PC-3 (cell line): ENCODE data around the gene DSCAM. TPM values are rescaled to one million over a fixed set of nuclear protein-coding genes. Genes with fewer than 3 reads are reported as not detected.

Experiments
- ATAC-seq: fragments of 200-7000 bp; cut with Tn5 transposase; 2 replicates; pipeline ENCODE4 v1.9.1; 2020; ENCODE audit warnings: mild to moderate bottlenecking, moderate library complexity
- BruUV-seq: library from RNA; stranded (reverse); fragments of 400-500 nt; replicated peaks from 2 replicates; lab custom pipeline; 2021; lab: Mats Ljungman, UMichigan
- CTCF ChIA-PET: fragments of 300-600 bp; sonication (Branson Sonifier 250); formaldehyde crosslinking; loops from one replicate; lab custom pipeline; 2022; ENCODE audit warnings: antibody characterized with exemption; lab: Charles Lee
- POLR2A ChIA-PET: fragments of 300-600 bp; sonication (Branson Sonifier 250); formaldehyde crosslinking; loops from one replicate; lab custom pipeline; 2022; ENCODE audit warnings: antibody characterized with exemption; ENCODE audit not compliant: unreplicated experiment; lab: Charles Lee
- DNase-seq: peaks from one replicate; pipeline ENCODE4 v3.0.0-alpha.2; 2015
- H2AFZ ChIP-seq: fragments of 300-600 bp; sonication (generic); 2 replicates; pipeline ENCODE4 v1.6.0; 2016; ENCODE audit warnings: antibody characterized with exemption, low read length
- H3F3A ChIP-seq: fragments of 300-600 bp; sonication (generic); one replicate; pipeline ENCODE4 v1.6.0; 2017; ENCODE audit warnings: antibody characterized with exemption, low read length, control low read depth, mild to moderate bottlenecking; ENCODE audit not compliant: unreplicated experiment
- H3K27ac ChIP-seq: fragments of 300-600 bp; sonication (generic); 2 replicates; pipeline ENCODE4 v1.5.1; 2016; ENCODE audit warnings: mild to moderate bottlenecking, low read length
- H3K27me3 ChIP-seq: fragments of 300-600 bp; sonication (generic); 2 replicates; pipeline ENCODE4 v1.6.1; 2016; ENCODE audit warnings: low read length, mixed read lengths
- H3K36me3 ChIP-seq: fragments of 300-600 bp; sonication (generic); 2 replicates; pipeline ENCODE4 v1.6.1; 2016; ENCODE audit warnings: low read depth, mixed run types, low read length, mixed read lengths
- H3K4me1 ChIP-seq: fragments of 300-600 bp; sonication (generic); 2 replicates; pipeline ENCODE4 v1.5.1; 2016; ENCODE audit warnings: low read length; ENCODE audit not compliant: insufficient read depth
- H3K4me2 ChIP-seq: fragments of 300-600 bp; sonication (generic); 2 replicates; pipeline ENCODE4 v1.6.0; 2016; ENCODE audit warnings: low read length
- H3K4me3 ChIP-seq: fragments of 300-600 bp; sonication (generic); 2 replicates; pipeline ENCODE4 v1.5.1; 2016; ENCODE audit warnings: mild to moderate bottlenecking, low read length, mixed read lengths
- H3K79me2 ChIP-seq: fragments of 300-600 bp; sonication (generic); 2 replicates; pipeline ENCODE4 v1.6.1; 2017; ENCODE audit warnings: low read length, mixed read lengths
- H3K9ac ChIP-seq: fragments of 300-600 bp; sonication (generic); 2 replicates; pipeline ENCODE4 v1.6.0; 2016; ENCODE audit warnings: mild to moderate bottlenecking, low read length
- H3K9me2 ChIP-seq: fragments of 300-600 bp; sonication (generic); replicated peaks from 2 replicates; pipeline ENCODE4 v1.6.1; 2016; ENCODE audit warnings: mixed run types, low read length, mixed read lengths
- H3K9me3 ChIP-seq: fragments of 300-600 bp; sonication (generic); 2 replicates; pipeline ENCODE4 v1.6.1; 2016; ENCODE audit warnings: low read length, mixed read lengths
- H4K20me1 ChIP-seq: fragments of 300-600 bp; sonication (generic); 2 replicates; pipeline ENCODE4 v1.6.1; 2016; ENCODE audit warnings: low read length, mixed read lengths
- CTCF ChIP-seq: fragments of 300-600 bp; sonication (generic); conservative IDR thresholded peaks from 2 replicates; pipeline ENCODE4 v1.5.1; 2017; ENCODE audit warnings: antibody characterized with exemption, low read depth, mild to moderate bottlenecking, low read length
- EZH2 ChIP-seq: fragments of 300-600 bp; sonication (generic); IDR thresholded peaks from one replicate; pipeline ENCODE4 v1.6.1; 2017; ENCODE audit warnings: antibody characterized with exemption, mild to moderate bottlenecking, low read length; ENCODE audit not compliant: unreplicated experiment
- EZH2phosphoT487 ChIP-seq: fragments of 300-600 bp; sonication (generic); IDR thresholded peaks from 2 replicates; pipeline ENCODE4 v1.6.1; 2018; ENCODE audit warnings: mild to moderate bottlenecking, antibody characterized with exemption, low read length, borderline replicate concordance
- intact Hi-C: fragments of 100-400 bp; cut with micrococcal nuclease; formaldehyde crosslinking; loops from 2 replicates; pipeline ENCODE4 v1.9.0; 2023
- total RNA-seq: library from RNA; depleted of rRNA; stranded (reverse); fragments of >200 nt; gene quantifications from 2 replicates; pipeline ENCODE4 v1.2.3, GENCODE V29; 2014

Gene DSCAM
- total RNA-seq, 1 experiment from 2014 or later = not detected

- intact Hi-C loops = no loop called here
- POLR2A ChIA-PET = no interaction called here
Observed at GRCh38 chr21:40531431-40532110, 315.4 kb downstream of the DSCAM start.

GRCh38 chr21:40531016-40531415 lies 315.9 kb downstream of the DSCAM start:
- intact Hi-C loops = no loop called here
- ATAC-seq = no peak
- no peaks in the 10 kb centered on the region for H4K20me1 ChIP-seq

More at GRCh38 chr21:40531431-40532110, 315.4 kb downstream of the DSCAM start:
- H3K79me2 ChIP-seq = no peaks in the 10 kb centered on the region
- CTCF ChIA-PET = no interaction called here
- no peaks in the 10 kb centered on the region for H3K4me1 ChIP-seq
- H3K9ac ChIP-seq = no peak overlapping the region
- TF ChIP-seq EZH2phosphoT487 = no peak
- no peak for TF ChIP-seq EZH2
- no peak for TF ChIP-seq CTCF
- DNase-seq (no peak), ATAC-seq (no peak)
- H3K9me2 ChIP-seq = no peaks in the 10 kb centered on the region
- no peaks in the 10 kb centered on the region for H3K27me3 ChIP-seq
- H3K36me3 ChIP-seq = no peaks in the 10 kb centered on the region
- H2AFZ ChIP-seq = no peak overlapping the region
- BruUV-seq = no TSS peak
- no peak overlapping the region for H3K4me3 ChIP-seq
- no peaks in the 10 kb centered on the region for H3F3A ChIP-seq
- H3K27ac ChIP-seq = no peak overlapping the region
- peaks cover 16% of the 10 kb centered on the region for H3K9me3 ChIP-seq
- no peak overlapping the region for H3K4me2 ChIP-seq
- no peaks in the 10 kb centered on the region for H4K20me1 ChIP-seq

More at GRCh38 chr21:40531016-40531415, 315.9 kb downstream of the DSCAM start:
- Histone ChIP-seq H3K4me3 (no peak overlapping the region), H3K4me1 (no peaks in the 10 kb centered on the region), H3K9me3 (peaks cover 16% of the 10 kb centered on the region), H3K9me2 (no peaks in the 10 kb centered on the region), H3K9ac (no peak overlapping the region), H3K27ac (no peak overlapping the region), H3K79me2 (no peaks in the 10 kb centered on the region), H2AFZ (no peak overlapping the region), H3K4me2 (no peak overlapping the region), H3F3A (no peaks in the 10 kb centered on the region), H3K27me3 (no peaks in the 10 kb centered on the region), H3K36me3 (no peaks in the 10 kb centered on the region)
- DNase-seq = no peak
- CTCF ChIA-PET = no interaction called here
- no TSS peak for BruUV-seq
- TF ChIP-seq EZH2 (no peak), EZH2phosphoT487 (no peak), CTCF (no peak)
- POLR2A ChIA-PET = no interaction called here
